HG03469 (cell line): ENCODE data around the gene EYA2.

Experiments used
- ATAC-seq: cut with Tn5 transposase; IDR thresholded peaks from one replicate; pipeline ENCODE4 v1.9.1; 2021; ENCODE audit warnings: mild to moderate bottlenecking, moderate library complexity, moderate number of reproducible peaks; ENCODE audit not compliant: unreplicated experiment

Gene EYA2

DNA sequence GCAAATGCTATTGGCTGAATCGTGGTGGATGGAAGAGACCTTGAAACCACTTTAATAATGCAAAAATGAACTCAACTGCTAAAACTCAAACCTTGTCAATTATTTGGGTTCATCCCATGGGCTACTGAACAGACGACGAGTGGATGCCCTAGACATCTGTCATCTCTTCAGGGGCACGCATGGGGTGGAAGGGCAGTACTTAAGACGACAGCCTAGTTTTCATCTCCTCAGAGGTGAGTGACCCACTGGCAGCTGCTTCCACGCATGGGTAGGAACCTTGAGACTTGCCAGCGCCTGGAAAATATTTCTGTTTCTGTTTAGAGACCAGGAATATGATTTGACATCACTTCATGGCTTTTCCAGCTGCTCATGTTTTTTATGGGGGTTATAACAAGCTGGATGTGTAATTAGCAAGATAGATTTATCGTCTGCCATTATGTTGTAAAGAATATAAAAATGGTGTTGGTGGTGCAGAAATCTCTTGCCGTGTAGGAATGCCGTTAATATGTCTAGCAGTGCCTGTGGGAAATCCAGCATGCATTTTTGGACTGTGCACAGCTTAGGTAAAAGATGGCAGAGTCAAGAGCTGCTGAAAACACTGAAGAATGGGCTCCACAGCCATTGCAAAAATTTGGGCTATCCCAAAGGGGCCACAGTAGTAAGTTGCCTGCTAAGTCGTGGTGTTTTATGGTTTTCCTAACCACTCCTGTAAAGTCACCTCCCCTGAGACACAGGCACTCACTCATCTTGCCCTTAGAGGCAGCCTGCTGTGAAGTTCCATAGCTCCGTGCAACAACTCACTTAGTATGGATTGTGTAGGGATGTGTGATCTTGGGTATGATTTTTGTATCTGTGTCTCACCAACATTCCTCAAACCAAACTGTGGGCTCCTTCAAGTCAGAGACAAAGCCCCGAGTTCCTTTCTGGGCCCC lies 203.3 kb downstream of the EYA2 start:
- ATAC-seq, result no peak

DNA sequence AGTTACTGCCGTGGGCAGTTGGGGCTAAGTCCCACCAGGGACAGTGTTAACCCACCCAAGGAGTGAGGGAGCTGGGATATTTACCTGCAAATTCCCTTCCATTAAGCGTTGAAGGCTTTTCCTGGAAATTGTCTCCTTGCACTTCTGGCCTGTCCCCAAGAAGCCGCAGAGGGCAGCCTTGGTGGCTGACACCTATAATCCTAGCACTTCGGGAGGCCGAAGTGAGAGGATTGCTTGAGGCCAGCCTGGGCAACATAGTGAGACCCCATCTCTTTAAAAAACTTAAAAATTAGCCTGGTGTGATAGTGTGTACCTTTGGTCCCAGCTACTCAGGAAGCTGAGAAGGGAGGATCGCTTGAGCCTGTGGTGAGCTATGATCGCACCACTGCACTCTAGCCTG lies 204.4 kb downstream of the EYA2 start:
- ATAC-seq, result no peak

DNA sequence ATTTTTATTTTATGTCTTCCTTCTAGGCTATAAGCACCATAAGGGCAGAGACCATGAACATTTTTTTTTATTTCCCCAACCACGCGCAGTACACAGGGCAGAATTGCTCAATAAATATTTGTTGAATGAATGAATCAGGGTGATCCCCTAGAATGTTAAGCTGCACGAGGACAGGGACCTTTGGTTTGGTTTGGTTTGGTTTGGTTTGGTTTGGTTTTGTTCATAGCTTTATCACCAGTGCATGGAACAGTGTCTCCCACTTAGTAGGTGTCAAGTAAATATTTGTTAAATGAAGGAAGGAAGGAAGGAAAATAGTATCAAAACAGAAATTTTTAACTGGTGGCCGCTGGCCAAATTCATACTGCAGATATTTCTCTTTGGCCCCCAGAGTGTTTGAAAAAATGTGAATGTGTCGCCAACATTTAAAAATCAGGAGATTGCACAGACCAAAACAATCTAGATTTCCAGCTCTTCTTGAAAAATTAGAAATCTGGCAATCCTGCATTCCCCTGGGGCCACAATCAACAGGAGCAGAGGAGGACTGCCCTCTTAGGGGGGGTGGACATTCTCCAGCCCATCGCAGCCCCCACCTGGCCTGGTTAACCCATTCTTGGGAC lies 205.3 kb downstream of the EYA2 start:
- no peak for ATAC-seq

DNA sequence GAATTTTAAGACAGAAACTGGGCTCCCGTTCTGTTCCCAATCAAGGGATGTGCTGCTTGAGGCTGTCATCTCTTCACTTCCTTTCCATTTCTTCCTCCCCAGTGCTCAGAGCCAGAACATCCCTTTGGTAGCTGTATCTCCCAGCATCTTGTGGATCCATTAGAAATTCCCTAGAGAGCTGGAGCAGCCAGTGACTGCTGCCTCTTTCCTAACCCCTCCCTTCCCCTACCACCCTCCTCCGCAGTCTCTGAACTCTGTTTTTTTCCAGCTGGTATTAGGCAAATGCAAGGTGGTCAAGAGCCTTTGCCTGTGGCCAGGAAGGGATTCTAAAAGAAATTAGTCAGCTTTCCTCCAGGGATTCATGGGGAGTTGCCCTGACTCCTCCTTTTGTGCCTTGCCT lies 208.0 kb downstream of the EYA2 start:
- no peak for ATAC-seq

DNA sequence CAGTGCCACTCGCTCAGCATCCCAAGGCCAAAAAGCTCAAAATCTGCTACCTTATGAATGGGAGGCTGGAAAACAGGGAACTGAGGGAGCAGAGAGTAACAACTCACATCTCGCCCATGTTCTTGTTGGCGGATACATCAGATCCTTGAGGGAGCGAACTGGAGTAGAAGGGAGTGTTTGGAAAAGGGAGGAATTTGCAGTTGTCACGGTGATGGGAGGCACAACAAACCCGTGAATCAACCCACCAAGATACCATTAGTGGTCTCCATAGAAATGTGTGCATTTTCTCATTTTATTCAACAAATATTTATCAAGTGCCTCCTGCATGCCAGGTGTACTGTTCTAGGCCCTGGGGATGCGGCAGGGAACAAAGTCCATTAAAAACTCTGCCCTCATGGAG lies 212.1 kb downstream of the EYA2 start:
- ATAC-seq, result no peak

DNA sequence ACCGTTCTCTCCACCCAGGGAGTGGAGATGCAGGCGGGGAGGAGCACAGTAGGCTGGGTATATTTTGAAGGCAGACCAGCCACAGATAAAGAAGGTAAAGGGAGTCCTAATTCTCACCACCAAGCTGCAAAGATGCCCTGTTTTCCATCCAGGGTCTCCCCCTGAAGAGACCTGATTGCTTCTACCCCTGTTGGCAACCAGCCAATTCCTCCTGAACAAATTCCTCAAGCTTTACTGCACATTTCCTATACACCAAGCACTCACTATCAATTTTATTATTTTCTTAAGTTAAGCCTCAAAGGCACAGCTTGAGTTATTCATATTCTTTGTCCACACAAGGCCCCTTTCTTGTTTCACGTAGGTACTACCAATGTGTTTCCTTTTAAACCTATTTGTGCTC lies 214.4 kb downstream of the EYA2 start:
- ATAC-seq, result no peak

DNA sequence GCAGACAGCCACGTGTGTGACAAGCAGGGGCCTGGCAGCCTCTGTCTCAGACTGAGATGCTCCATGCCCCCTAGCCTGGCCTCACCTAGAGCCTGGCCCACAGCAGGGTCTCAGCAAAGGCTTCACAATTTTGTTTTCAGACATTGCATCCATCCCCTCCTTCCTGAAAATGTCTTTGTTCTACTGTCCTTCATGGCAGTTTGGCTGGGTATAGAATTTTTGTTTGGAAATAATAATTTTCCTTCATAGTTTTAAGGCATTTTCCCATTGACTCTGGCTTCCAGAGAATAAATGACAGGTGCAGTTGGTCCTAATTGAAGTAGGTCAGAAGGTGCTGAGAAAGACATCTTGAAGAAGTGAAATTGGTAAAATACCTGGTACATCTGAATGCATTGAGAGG lies 216.2 kb downstream of the EYA2 start:
- no peak for ATAC-seq

DNA sequence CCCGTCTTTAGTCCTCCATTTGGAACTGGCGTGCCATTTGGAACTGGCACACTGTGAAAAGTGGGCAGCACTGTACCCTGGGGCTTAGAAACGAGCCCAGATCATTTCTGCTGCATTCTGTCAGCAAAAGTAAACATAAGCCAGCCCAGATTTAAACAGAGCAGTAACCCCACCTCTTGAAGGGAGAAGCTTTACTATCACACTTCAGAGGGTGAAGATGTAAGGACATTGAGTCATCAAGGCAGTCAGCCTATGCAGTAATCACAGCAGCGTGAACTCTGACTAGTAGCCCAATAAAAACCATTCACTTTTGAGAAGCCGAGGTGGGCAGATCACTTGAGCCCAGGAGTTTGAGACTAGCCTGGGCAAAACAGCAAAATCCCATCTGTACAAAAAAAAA lies 216.9 kb downstream of the EYA2 start:
- no peak for ATAC-seq

DNA sequence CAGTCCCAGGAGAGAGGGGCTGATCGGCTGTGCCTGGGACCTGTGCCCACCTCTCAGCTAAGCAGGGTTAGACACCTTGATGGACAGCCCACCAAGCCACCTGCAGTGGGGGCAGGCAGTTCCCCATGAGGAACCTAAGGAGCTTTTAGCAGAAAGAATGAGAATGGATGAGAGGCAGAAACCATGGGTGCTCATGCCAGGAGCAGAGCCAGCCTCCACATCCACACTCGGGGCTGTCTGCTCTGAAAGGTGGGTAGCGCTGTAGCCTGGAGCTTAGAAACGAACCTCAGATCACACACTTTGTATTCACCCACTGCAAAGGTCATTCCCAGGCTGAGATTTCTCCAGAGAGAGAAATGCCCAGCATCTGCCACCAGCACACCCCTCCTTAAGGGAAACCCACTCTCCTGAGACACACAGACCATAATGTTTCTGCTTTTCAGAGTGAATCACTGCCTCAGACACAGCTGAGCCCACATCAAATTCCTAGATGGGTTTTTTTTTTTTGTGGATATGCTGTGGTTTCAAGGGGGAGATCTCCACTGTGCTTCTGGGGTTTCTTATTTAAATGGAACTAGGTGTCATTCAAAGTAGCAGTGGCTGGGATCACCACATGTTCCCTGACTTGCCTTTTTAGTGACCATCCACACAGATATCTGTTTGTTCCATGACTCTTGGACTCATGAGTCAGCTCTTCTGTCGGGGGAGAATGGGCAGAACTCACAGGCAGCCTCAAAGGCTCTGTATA lies 218.9 kb downstream of the EYA2 start:
- no peak for ATAC-seq

DNA sequence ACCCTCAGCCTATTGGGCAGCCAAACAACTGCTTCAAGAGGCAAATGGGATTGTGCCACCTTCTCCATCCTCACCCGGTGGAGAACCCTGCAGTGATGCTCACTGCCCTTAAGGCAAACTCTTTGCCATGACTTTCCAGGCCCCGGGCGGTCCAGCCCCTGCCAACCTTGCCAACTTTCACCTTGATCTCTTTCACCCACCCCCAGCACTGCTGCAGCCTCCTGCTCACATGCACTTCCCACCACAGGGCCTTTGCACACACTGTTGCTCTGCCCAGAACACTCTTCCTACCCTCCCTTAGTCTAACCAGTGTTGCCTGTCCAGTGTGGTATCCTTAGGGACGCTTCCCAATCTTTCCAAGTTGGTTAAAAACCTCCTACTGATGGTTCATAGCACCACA lies 221.1 kb downstream of the EYA2 start:
- ATAC-seq, result no peak

DNA sequence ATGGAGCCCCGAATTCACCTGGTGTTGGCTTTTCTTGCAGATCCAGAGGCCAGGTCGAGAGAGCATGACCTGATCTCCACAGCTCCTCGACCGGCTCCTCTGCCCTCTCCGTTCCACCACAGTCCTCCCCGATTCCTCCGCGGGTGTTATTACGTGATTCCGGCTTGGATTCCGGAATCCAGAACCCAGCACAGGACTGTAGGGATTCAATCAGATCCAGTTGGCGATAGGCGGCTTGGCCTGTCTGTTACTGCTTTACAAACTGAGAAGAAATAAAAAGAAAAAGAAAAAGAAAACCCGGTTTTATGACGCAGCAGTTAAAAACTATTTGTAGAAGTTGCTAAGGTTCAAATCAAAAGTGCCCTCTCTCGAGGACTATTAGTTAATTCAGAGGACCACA lies 222.7 kb downstream of the EYA2 start:
- no peak for ATAC-seq

DNA sequence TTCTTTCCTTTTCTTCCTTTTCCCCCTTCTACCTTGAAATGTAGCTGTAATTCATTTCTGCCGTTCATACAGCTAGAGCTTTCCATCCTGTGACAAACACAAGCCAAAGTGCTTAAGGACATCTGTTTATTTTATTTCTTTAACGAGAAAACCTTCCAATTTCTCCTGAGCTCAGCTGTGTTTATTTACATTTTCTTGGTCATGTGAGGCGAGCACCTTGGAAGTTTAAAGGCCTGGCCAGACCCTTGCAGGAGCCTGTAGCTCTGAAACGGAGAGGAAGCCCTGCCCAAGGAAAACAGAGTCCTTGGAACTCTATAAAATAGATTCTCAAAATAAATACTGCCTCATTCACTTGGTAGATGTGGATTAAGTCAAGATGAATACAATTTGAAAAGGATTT lies 223.1 kb downstream of the EYA2 start:
- ATAC-seq, result no peak

DNA sequence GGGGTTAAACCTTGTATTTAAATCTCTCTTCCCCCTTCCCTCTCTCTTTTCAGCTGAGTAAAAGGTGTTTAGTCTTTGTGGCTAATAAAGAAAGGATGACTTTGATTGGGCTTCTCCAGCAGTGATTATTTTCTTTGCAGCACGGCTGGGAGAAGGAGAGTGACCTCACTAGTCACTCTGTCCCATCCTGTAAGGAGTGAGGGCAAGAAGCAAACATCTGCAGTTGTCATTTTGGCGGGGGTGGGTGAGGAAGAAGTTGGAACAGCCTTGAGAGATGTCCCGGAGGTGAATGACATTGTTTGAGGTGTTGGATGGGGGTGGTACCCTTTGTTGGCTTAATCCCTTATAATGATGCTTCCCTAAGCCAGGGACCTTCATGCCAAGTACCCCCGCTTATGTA lies 223.6 kb downstream of the EYA2 start:
- no peak for ATAC-seq

DNA sequence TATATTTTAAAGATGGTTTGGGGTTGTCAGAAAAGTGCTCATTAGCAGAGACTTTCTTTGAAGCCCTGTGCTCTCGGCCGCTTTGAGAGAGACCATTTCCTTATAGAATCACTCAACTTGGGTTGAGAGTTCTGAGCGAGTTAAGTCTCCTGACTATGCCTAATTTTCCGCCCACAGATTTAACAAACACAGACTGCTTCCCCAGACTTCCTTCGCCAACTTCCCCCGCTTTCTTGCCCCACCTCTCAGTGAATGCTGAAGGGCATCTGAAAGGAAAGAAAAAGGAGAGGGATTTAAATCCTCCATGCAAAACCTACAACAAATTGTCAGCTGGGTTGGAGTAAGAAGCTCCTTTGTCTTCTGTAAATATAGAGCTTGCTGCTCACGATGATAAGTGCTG lies 224.0 kb downstream of the EYA2 start:
- ATAC-seq, result no peak

DNA sequence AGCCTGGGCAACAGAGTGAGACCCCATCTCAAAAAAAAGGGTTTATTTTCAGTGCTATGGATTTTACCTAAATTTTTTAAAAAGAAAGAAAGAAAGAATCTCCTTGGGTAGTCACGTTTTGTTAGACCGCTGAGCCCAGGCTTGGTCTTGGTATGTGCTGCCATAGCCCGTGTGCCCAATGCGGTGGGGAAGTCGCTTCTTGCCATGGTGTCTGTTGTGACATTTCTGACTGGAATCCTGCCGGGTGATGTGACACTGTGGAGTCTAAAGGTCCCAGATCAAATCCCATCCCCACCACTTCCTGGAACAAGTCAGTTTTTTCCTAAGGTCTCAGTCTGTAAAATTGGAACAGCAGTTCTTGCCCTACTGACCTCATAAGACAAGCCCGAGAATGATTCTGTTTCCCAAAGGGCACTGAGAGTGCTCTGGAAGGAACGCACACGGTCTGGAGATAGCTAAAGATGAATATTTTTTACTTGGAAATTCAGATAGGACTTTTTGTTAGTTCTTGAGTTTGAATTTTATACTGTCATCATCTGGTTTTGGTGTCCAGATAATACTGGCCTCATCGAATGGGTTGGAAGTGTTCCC lies 225.8 kb downstream of the EYA2 start:
- ATAC-seq, result no peak

DNA sequence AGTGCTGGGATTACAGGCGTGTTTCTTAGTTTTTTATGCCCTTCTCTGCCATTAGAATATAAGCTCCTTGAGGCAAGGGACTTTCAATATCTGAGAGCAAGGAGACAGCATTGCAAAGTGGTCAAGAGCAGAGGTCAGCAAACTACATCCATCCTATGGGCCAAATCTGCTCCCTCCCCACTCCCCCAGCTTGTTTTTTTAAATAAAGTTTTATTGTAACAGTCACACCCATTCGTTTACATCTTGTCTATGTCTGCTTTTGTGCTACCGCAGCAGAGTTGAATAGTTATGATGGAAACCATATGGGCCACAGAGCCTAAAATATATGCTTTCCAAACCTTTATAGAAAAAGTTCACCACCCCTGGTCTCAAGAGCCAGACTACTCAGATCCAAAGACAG lies 227.9 kb downstream of the EYA2 start:
- no peak for ATAC-seq

DNA sequence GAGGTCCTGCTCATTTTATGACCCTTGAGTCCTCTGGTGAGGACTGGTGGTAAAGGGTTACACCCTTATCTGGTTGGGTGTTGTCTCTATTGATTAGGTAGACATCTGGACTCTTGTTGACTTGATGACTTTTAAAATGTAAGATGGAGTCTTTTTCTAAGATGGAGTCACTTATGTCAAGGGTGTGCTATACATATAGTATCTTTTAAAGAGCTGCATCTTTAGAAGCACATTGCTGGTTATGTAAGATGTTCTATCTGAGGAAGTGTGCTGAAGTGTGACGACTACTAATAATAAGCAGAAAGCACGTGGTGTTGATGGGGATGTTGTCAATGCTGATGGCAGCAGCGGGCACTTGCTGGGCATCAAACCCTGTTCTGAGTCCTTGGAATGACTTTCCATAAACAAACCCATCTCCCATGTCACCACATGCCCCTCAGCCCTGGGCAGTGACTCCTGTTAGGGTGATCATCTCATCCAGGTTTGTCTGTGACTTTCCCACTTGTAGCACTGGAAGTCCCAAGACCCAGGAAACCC lies 229.6 kb downstream of the EYA2 start:
- ATAC-seq, result no peak

DNA sequence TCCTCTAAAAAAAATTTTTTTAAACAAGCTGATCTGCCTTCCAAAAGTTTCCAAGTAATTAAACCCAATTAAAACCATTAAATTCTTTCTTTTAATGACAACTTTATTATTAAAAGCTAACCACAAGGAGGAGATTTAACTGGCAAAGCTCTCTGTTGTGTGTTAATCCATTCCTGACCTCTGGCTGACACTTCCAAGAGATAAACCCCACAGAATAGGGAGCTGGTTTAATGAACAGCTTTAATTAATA lies 230.8 kb downstream of the EYA2 start:
- no peak for ATAC-seq

DNA sequence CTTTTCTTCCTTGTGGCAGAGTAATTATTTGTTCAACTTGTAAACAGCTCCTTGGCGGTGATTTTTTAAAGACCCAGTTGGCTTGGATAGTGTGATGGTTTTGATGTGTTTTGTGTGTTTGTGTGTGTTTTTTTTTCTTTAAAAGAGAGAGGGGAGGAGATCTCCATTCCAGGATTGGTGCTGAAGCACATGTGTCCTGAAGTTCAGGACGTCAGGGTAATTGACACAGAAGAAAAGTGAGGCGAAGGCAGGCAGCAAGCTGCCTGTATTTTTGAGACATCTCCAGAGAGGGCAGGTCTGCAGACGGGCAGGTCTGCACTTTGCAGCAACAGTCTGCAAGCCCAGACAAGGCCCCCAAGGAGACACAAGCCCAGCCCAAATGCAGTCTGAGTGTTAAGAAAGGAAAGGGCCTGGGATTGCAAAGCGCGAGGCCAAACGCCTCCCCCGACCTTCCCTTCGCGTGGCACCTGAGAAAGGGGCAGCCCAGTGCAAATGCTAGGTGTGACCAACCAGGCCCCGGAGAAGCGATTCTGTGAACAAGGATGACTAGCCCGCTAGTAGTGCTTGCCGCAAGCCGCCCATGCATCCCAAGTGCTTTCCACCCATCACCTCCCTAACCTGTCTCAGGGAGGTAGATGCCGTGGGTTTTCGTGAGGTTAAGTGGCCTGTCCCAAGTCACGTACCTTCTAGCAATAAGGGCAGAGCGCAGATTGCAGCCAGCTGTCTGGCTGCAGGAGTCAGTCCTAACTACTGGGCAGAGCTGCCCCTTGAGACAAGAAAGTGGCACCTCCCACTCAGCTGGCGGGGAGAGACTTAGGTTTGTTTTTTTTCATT lies 231.3 kb downstream of the EYA2 start:
- no peak for ATAC-seq

DNA sequence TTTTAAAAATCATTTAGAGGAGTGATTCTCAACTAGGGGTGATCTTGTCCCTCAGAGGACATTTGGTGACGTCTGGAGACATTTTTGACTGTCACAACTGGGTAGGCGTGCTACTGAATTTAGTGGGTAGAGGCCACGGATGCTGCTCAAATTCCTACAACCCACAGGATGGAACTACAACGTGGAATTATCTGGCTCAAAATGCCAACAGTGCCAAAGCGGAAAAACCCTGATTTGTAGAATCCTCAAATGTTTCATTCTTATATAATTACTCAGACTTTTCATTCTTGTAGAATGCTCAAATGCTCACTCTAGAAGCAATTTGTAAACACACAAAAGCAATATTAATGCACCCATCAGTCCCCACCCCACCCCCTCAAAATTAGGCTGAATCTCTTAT lies 232.1 kb downstream of the EYA2 start:
- ATAC-seq, result no peak

DNA sequence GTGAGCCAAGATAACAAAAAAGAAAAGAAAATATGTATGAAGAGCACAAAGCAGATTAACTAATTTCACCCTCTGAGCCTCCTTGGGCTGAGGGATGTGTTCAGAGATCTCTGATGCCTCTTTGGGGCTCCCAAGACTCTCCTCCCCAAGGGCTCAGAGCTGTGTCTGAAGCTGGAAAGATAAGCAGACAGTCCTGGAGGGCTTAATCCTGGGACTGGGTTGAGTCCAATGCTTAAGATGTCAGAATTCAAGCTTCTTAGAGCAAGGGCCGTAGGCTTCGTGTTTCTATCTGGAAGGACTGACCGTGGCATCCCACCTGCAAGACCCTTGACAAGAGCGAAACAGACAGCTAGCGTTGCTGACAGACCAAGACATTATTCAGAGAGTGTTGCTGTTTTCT lies 232.9 kb downstream of the EYA2 start:
- no peak for ATAC-seq
